Measurements from ENCODE around the gene TMEM116.
"Not testable (repeated sequence)": the region's sequence is repeated elsewhere in the genome, so short reads cannot be mapped to it uniquely, and the experiment has no call there.

TMEM116 gene

GRCh38 chr12:111976291-111976690 is 36.7 kb downstream of the TMEM116 start:
- DNase-seq (ENCODE audit: low spot score) = no peak

GRCh38 chr12:111975161-111975931 is 37.6 kb downstream of the TMEM116 start:
- DNase-seq (ENCODE audit: low spot score) = no peak

GRCh38 chr12:111971800-111972199 is 41.2 kb downstream of the TMEM116 start:
- no peak for DNase-seq (ENCODE audit: low spot score)

GRCh38 chr12:111964935-111965334 is 48.0 kb downstream of the TMEM116 start:
- DNase-seq (ENCODE audit: low spot score) = no peak

GRCh38 chr12:111959518-111959917 is 53.4 kb downstream of the TMEM116 start:
- DNase-seq (ENCODE audit: low spot score) = not testable (repeated sequence)

GRCh38 chr12:111957224-111957623 is 55.7 kb downstream of the TMEM116 start:
- not testable (repeated sequence) for DNase-seq (ENCODE audit: low spot score)

- no peak for DNase-seq (ENCODE audit: low spot score)
These were observed 58.0 kb downstream of the TMEM116 start for GRCh38 chr12:111954969-111955368.

- no peak for DNase-seq (ENCODE audit: low spot score)
These were observed 59.5 kb downstream of the TMEM116 start for GRCh38 chr12:111953455-111953854.

- DNase-seq (ENCODE audit: low spot score) = not testable (repeated sequence)
These were observed 60.7 kb downstream of the TMEM116 start for GRCh38 chr12:111952084-111952787.

GRCh38 chr12:111950961-111951676 is 61.8 kb downstream of the TMEM116 start:
- DNase-seq (ENCODE audit: low spot score) = not testable (repeated sequence)

- no peak for DNase-seq (ENCODE audit: low spot score)
These were observed 69.0 kb downstream of the TMEM116 start for GRCh38 chr12:111943929-111944328.

GRCh38 chr12:111942557-111942956 is 70.4 kb downstream of the TMEM116 start:
- DNase-seq (ENCODE audit: low spot score) = no peak

GRCh38 chr12:111937429-111937828 is 75.5 kb downstream of the TMEM116 start:
- no peak for DNase-seq (ENCODE audit: low spot score)

- DNase-seq (ENCODE audit: low spot score) = no peak
These were observed 76.1 kb downstream of the TMEM116 start for GRCh38 chr12:111936869-111937268.

- no peak for DNase-seq (ENCODE audit: low spot score)
These were observed 80.7 kb downstream of the TMEM116 start for GRCh38 chr12:111932241-111932640.

- no peak for DNase-seq (ENCODE audit: low spot score)
These were observed 85.6 kb downstream of the TMEM116 start for GRCh38 chr12:111927346-111927745.

- no peak for DNase-seq (ENCODE audit: low spot score)
These were observed 86.3 kb downstream of the TMEM116 start for GRCh38 chr12:111926631-111927030.

GRCh38 chr12:111925171-111925570 is 87.8 kb downstream of the TMEM116 start:
- no peak for DNase-seq (ENCODE audit: low spot score)

- no peak for DNase-seq (ENCODE audit: low spot score)
These were observed 105.2 kb downstream of the TMEM116 start for GRCh38 chr12:111907740-111908139.

- no peak for DNase-seq (ENCODE audit: low spot score)
These were observed 107.5 kb downstream of the TMEM116 start for GRCh38 chr12:111905502-111905901.

- DNase-seq (ENCODE audit: low spot score) = no peak
These were observed 108.5 kb downstream of the TMEM116 start for GRCh38 chr12:111904446-111904975.

GRCh38 chr12:111901182-111901581 is 111.8 kb downstream of the TMEM116 start:
- DNase-seq (ENCODE audit: low spot score) = no peak

GRCh38 chr12:111894556-111894955 is 118.4 kb downstream of the TMEM116 start:
- no peak for DNase-seq (ENCODE audit: low spot score)

All from SW480 (cell line).